Left ventricle myocardium superior (tissue), 1 donor: ENCODE data around the gene CDKN2A. TPM values are rescaled to one million over a fixed set of nuclear protein-coding genes. Genes with fewer than 3 reads are reported as not detected.

ENCODE experiments used
- ATAC-seq: fragments of 200-7000 bp; cut with Tn5 transposase; one replicate; pipeline ENCODE4 v1.9.1; 2020; ENCODE audit warnings: mild to moderate bottlenecking, moderate library complexity
- DNase-seq: peaks from one replicate; pipeline ENCODE4 v3.0.0-alpha.2; 2020
- intact Hi-C: fragments of 100-400 bp; cut with micrococcal nuclease; formaldehyde crosslinking; loops from one replicate; pipeline ENCODE4 v1.11.0; 2022
- long read RNA-seq: library from polyadenylated mRNA; unstranded; transcript quantifications from one replicate; pipeline ENCODE4 v2.0.0, GENCODE V29; 2021
- total RNA-seq: library from RNA; stranded (reverse); fragmentation: NEBNext Ultra II Directional; extraction: Animal tissue kit (Norgen Biotek cat#: 25700); gene quantifications from one replicate; pipeline ENCODE4 v1.2.1, GENCODE V29; 2021
- donor health status: DM: no; HTN: yes; CAD: no; lungs with severe emphysema.

CDKN2A gene
- not detected for total RNA-seq
- long read RNA-seq = 0 reads

- intact Hi-C loops = no loop called here
- peak; percentile 45 for DNase-seq
- peak; percentile 46 for ATAC-seq
Observed at GRCh38 chr9:21993893-21994555, at the start of gene CDKN2A. CDKN2A (minus strand) TSS chr9:21994392.

- intact Hi-C loops = no loop called here
- DNase-seq (no peak), ATAC-seq (no peak)
Observed at GRCh38 chr9:22043928-22044327, 49.7 kb upstream of the CDKN2A start.

- ATAC-seq (no peak), DNase-seq (no peak)
- intact Hi-C loops = no loop called here
Observed at GRCh38 chr9:22041775-22042174, 47.6 kb upstream of the CDKN2A start.

GRCh38 chr9:22041344-22041743, 47.2 kb upstream of the CDKN2A start:
- no peak for DNase-seq
- intact Hi-C loops = no loop called here
- ATAC-seq = no peak

GRCh38 chr9:22040760-22041159, 46.6 kb upstream of the CDKN2A start:
- intact Hi-C loops = no loop called here
- no peak for ATAC-seq
- DNase-seq = no peak

GRCh38 chr9:22039258-22039657, 45.1 kb upstream of the CDKN2A start:
- no peak for ATAC-seq
- intact Hi-C loops = loop anchor here (5.0 kb wide), 1 partner anchor 227 kb away; no protein-coding TSS in a partner anchor
- no peak for DNase-seq

- no peak for DNase-seq
- ATAC-seq = no peak
- intact Hi-C loops = loop anchor here (5.0 kb wide), 1 partner anchor 226 kb away; no protein-coding TSS in a partner anchor
Observed at GRCh38 chr9:22037954-22038690, 43.9 kb upstream of the CDKN2A start.

- DNase-seq = no peak
- intact Hi-C loops = loop anchor here (5.0 kb wide), 1 partner anchor 225 kb away; no protein-coding TSS in a partner anchor
- ATAC-seq = no peak
Observed at GRCh38 chr9:22036866-22037626, 42.9 kb upstream of the CDKN2A start.

- intact Hi-C loops = loop anchor here (5.0 kb wide), 1 partner anchor 223 kb away; no protein-coding TSS in a partner anchor
- no peak for DNase-seq
- no peak for ATAC-seq
Observed at GRCh38 chr9:22035591-22036011, 41.4 kb upstream of the CDKN2A start.

GRCh38 chr9:22033012-22033630, 38.9 kb upstream of the CDKN2A start:
- no peak for ATAC-seq
- DNase-seq = no peak
- intact Hi-C loops = no loop called here

GRCh38 chr9:22031655-22032411, 37.6 kb upstream of the CDKN2A start:
- intact Hi-C loops = no loop called here
- DNase-seq (no peak), ATAC-seq (no peak)

GRCh38 chr9:22030101-22030598, 36.0 kb upstream of the CDKN2A start:
- intact Hi-C loops = no loop called here
- ATAC-seq = peak; percentile 32
- no peak for DNase-seq

GRCh38 chr9:22029231-22029630, 35.0 kb upstream of the CDKN2A start:
- intact Hi-C loops = no loop called here
- no peak for DNase-seq
- ATAC-seq = no peak

- intact Hi-C loops = no loop called here
- DNase-seq (no peak), ATAC-seq (no peak)
Observed at GRCh38 chr9:22028394-22028793, 34.2 kb upstream of the CDKN2A start.

- intact Hi-C loops = no loop called here
- DNase-seq = no peak
- no peak for ATAC-seq
Observed at GRCh38 chr9:22026696-22027095, 32.5 kb upstream of the CDKN2A start.

GRCh38 chr9:22022396-22022795, 28.2 kb upstream of the CDKN2A start:
- no peak for ATAC-seq
- no peak for DNase-seq
- intact Hi-C loops = no loop called here

GRCh38 chr9:22010866-22011625, 16.9 kb upstream of the CDKN2A start:
- DNase-seq = no peak
- intact Hi-C loops = no loop called here
- ATAC-seq = no peak

- no peak for DNase-seq
- no peak for ATAC-seq
- intact Hi-C loops = loop anchor here (5.0 kb wide), 1 partner anchor 197 kb away; no protein-coding TSS in a partner anchor
Observed at GRCh38 chr9:22009506-22009867, 15.3 kb upstream of the CDKN2A start.
